Sigmoid colon (tissue), 7 donors: Measurements from ENCODE around the gene CCDC92. TPM values are rescaled to one million over a fixed set of nuclear protein-coding genes. Genes with fewer than 3 reads are reported as not detected.
"Not testable (repeated sequence)": the region's sequence is repeated elsewhere in the genome, so short reads cannot be mapped to it uniquely, and the experiment has no call there.

ENCODE experiments used
- DNase-seq: peaks from one replicate; pipeline ENCODE4 v3.0.0-alpha.2; 2019
- H3K27ac ChIP-seq, 4 donors: fragments of 200-600 bp; sonication (generic); one replicate each; pipeline ENCODE4 v1.5.1; 2016 to 2019; ENCODE audit warnings: mild to moderate bottlenecking in 1 of 4
- H3K27me3 ChIP-seq, 3 donors: fragments of 200-600 bp; sonication (generic); one replicate each; pipeline ENCODE4 v1.5.1; 2019; ENCODE audit warnings: mild to moderate bottlenecking in 1 of 3
- H3K36me3 ChIP-seq, 4 donors: fragments of 200-600 bp; sonication (generic); one replicate each; pipeline ENCODE4 v1.5.1; 2016 to 2019
- H3K4me1 ChIP-seq, 4 donors: fragments of 200-600 bp; sonication (generic); one replicate each; pipeline ENCODE4 v1.5.1; 2017 to 2019
- H3K4me3 ChIP-seq, 4 donors: fragments of 200-600 bp; sonication (generic); one replicate each; pipeline ENCODE4 v1.5.1; 2017 to 2019; ENCODE audit warnings: mild to moderate bottlenecking in 2 of 4, moderate library complexity in 1 of 4
- H3K9me3 ChIP-seq, 4 donors: fragments of 200-600 bp in 3 of 4; sonication (generic) in 3 of 4; one replicate each; pipeline versions ENCODE4 v1.5.1 to v1.6.1; 2013 to 2019
- CTCF ChIP-seq, 4 experiments: fragments of 450-650 bp in 3 of 4; fragments of 200-600 bp in 1 of 4; IDR thresholded peaks; one replicate each; pipeline ENCODE4 v1.5.1; 2016 to 2019; ENCODE audit warnings: antibody characterized with exemption in 4 of 4, mild to moderate bottlenecking in 3 of 4, moderate library complexity in 2 of 4
- EP300 ChIP-seq, 4 donors: sonication (generic); formaldehyde crosslinking; IDR thresholded peaks; one replicate each; pipeline ENCODE4 v1.6.1; 2017; ENCODE audit warnings: antibody characterized with exemption in 4 of 4
- POLR2A ChIP-seq, 2 donors: fragments of 450-650 bp; IDR thresholded peaks; one replicate each; pipeline ENCODE4 v1.6.1; 2016; ENCODE audit warnings: antibody characterized with exemption in 2 of 2, mild to moderate bottlenecking in 2 of 2, moderate library complexity in 2 of 2
- POLR2AphosphoS5 ChIP-seq, 4 donors: sonication (generic); formaldehyde crosslinking; IDR thresholded peaks; one replicate each; pipeline ENCODE4 v1.6.1; 2017; ENCODE audit warnings: antibody characterized with exemption in 4 of 4
- WGBS, 2 donors: extraction: QIAGEN DNeasy Blood & Tissue Kit; methylation state at CpG; one replicate each; pipeline ENCODE4 v1.1.7; 2013; 5-methylcytosine and 5-hydroxymethylcytosine counted together
- intact Hi-C: fragments of 100-400 bp; cut with DNase I; formaldehyde crosslinking; loops from one replicate; pipeline ENCODE4 v1.15.1; 2023
- polyA plus RNA-seq, 3 donors: library from polyadenylated mRNA; stranded (reverse); fragments of 200-250 nt; gene quantifications; one replicate each; pipeline ENCODE4 v1.2.3, GENCODE V29; 2013
- total RNA-seq, 4 donors: library from RNA; depleted of rRNA; stranded (reverse); fragments of >200 nt; gene quantifications; one replicate each; pipeline ENCODE4 v1.1.0, GENCODE V29; 2016
- donor health status: healthy with polysubstance abuse.
- donor health status: Bipolar disorder and iron deficiency.
- donor health status: healthy.

Gene CCDC92
- total and polyA plus RNA-seq, 7 donors = 18.5 to 54.0 (median 24.0) TPM

- TF ChIP-seq POLR2A (IDR thresholded peaks at IDR 0.05) = no peak
- TF ChIP-seq EP300 (IDR thresholded peaks at IDR 0.05) = no peak
- TF ChIP-seq CTCF (IDR thresholded peaks at IDR 0.05) = no peak
- no peak for TF ChIP-seq POLR2AphosphoS5 (IDR thresholded peaks at IDR 0.05)
- 54 to 72% methylated on average over 5 of the region's 5 CpGs for WGBS, 2 donors
- H3K27me3 ChIP-seq = peaks cover 0 to 12% (median 9%) of the 10 kb centered on the region in 3 donors
Observed at GRCh38 chr12:123916729-123917128, 55.9 kb downstream of the CCDC92 start.

GRCh38 chr12:123914726-123915333 is 57.8 kb downstream of the CCDC92 start:
- no peaks in the 10 kb centered on the region for H3K36me3 ChIP-seq
- peaks cover 0 to 12% (median 9%) of the 10 kb centered on the region in 3 donors for H3K27me3 ChIP-seq
- no peak overlapping the region for H3K4me3 ChIP-seq
- WGBS, 2 donors = 31 to 70% methylated on average over 20 of the region's 20 CpGs
- TF ChIP-seq POLR2AphosphoS5 (IDR thresholded peaks at IDR 0.05) = no peak
- TF ChIP-seq POLR2A (IDR thresholded peaks at IDR 0.05) = no peak
- TF ChIP-seq EP300 (IDR thresholded peaks at IDR 0.05) = no peak
- no peak for TF ChIP-seq CTCF (IDR thresholded peaks at IDR 0.05)
- H3K4me1 ChIP-seq = no peaks in the 10 kb centered on the region
- H3K27ac ChIP-seq = no peak overlapping the region
- H3K9me3 ChIP-seq = no peaks in the 10 kb centered on the region
- no peak for DNase-seq
- intact Hi-C loops = no loop called here

More at GRCh38 chr12:123916729-123917128, 55.9 kb downstream of the CCDC92 start:
- intact Hi-C loops = no loop called here
- Histone ChIP-seq H3K4me3 (no peak overlapping the region), H3K27ac (no peak overlapping the region), H3K36me3 (no peaks in the 10 kb centered on the region), H3K4me1 (no peaks in the 10 kb centered on the region), H3K9me3 (no peaks in the 10 kb centered on the region)
- no peak for DNase-seq

- no peaks in the 10 kb centered on the region for H3K4me1 ChIP-seq
- H3K36me3 ChIP-seq = no peaks in the 10 kb centered on the region
- no peak overlapping the region for H3K27ac ChIP-seq
- no peak for TF ChIP-seq CTCF (IDR thresholded peaks at IDR 0.05)
- TF ChIP-seq EP300 (IDR thresholded peaks at IDR 0.05) = no peak
- TF ChIP-seq POLR2A (IDR thresholded peaks at IDR 0.05) = no peak
- TF ChIP-seq POLR2AphosphoS5 (IDR thresholded peaks at IDR 0.05) = no peak
- no peaks in the 10 kb centered on the region for H3K9me3 ChIP-seq
- intact Hi-C loops = no loop called here
- 62 to 83% methylated on average over 25 of the region's 25 CpGs for WGBS, 2 donors
- H3K4me3 ChIP-seq = no peak overlapping the region
- DNase-seq = no peak
- peaks cover 0 to 12% (median 9%) of the 10 kb centered on the region in 3 donors for H3K27me3 ChIP-seq
Observed at GRCh38 chr12:123912415-123913380, 59.9 kb downstream of the CCDC92 start.

GRCh38 chr12:123911672-123912409 is 60.8 kb downstream of the CCDC92 start:
- DNase-seq, intact Hi-C loops, H3K9me3 ChIP-seq, H3K36me3 ChIP-seq, H3K4me3 ChIP-seq, H3K4me1 ChIP-seq, H3K27ac ChIP-seq: not testable (repeated sequence)
- 53 to 78% methylated on average over 8 to 9 of the region's 9 CpGs for WGBS, 2 donors
- peaks cover 0 to 12% (median 9%) of the 10 kb centered on the region in 3 donors for H3K27me3 ChIP-seq
